Muscle of arm (tissue), 12 donors: Measurements from ENCODE around the gene PHC2. TPM values are rescaled to one million over a fixed set of nuclear protein-coding genes. Genes with fewer than 3 reads are reported as not detected.
"Not testable (repeated sequence)": the region's sequence is repeated elsewhere in the genome, so short reads cannot be mapped to it uniquely, and the experiment has no call there.

Experiments used
- DNase-seq: peaks from one replicate; pipeline ENCODE4 v3.0.0-alpha.2; 2013
- polyA plus RNA-seq, 12 donors: library from polyadenylated mRNA; unstranded; fragments of 120-200 nt; gene quantifications; one replicate each; pipeline ENCODE4 v1.2.1, GENCODE V29; 2013; ENCODE audit not compliant: insufficient read length in 12 of 12

Gene PHC2
- polyA plus RNA-seq, 12 donors = 53.4 to 74.1 (median 68.7) TPM; not detected in 1

DNA sequence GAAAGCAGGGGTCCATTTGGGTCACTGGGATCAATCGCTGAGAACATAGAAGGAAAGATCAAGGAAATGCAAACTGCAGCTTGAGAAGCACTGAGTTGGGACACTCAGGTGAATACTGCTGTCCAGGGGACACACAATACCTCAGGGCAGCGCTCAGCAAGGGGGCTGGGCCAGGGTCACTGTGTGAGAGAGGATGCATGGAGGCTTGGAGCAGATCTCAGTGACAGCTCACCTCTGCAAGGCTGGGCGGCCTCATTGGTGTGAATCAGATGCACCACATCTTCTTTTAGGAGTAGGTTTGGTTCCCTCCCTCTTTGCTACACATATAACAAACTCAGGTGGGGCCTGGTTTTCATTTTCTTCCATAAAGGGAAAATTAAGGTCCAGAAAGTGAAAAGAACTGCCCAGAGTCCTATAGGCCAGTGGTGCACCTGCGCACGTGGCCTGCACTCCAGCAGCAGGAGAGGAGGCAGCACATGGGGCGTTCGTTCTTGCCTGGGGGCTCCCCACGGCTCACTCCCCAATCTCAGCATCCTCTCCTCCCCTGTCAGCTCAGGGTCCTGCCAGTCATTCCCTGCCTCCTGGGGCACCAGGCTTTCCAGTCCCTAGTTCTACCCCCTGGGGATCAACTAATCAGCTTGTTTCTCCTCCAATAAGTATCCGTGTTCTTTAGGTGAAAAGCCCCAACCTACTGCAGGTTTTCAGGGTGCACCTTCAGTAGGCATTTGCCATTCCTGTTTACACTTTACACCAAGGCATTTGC, 111.5 kb downstream of the PHC2 start:
- no peak for DNase-seq

DNA sequence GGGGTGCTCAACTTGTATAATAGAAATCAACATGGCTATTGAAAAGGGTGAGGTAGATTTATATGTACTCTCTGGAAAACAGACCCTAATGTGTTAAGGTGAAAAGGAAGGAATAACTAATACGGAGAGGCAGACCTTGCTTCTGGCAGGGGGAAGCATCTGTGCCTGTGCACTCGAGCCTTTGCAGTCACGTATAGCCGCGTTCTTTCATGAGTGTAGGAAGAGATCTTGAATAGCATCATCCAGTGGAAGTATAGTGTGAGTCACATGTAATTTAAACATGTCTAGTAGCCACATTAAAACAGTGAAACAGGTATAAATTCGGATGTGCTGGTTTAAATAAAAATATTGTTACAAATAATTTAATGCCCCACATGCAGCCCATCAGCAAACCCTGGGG, 112.9 kb downstream of the PHC2 start:
- DNase-seq = no peak

DNA sequence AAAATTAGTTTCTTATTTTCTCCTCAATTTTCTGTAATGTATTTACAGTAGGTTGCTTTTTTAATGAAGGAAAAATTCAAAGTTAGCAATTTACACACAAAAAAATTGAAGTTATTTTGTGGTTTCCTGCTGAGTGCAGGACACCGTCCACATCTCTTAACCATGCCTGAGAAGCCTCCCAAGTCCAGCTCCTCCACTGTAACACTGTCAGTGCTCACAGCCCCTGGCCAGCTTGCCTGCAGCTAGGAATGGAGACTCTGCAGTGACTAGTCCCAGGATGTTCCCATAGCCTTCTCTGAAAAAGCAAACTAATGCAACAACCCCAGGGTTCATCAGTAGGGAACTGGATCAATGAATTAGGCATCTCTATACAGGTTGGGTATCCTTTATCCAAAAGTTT, 113.5 kb downstream of the PHC2 start:
- no peak for DNase-seq

DNA sequence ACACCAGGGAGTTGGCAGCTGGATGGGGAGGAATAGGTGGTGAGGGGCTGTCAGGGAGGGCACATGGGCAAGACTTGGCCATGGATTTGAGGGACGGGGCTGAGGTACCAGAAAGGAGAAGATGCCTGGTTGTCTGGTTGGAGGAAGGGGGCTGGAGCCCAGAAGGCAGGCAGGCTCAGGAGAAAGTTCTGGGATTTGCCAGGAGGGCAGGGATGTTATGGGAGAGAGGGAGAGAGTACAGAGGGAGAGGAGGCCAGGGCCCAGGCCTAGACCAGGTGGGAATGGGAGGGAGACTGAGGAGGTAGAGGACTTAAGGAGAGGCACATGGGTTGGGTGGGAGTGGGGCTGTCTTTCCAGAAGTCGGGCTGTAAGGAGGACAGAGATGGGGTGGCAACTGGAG, 114.3 kb downstream of the PHC2 start:
- no peak for DNase-seq

DNA sequence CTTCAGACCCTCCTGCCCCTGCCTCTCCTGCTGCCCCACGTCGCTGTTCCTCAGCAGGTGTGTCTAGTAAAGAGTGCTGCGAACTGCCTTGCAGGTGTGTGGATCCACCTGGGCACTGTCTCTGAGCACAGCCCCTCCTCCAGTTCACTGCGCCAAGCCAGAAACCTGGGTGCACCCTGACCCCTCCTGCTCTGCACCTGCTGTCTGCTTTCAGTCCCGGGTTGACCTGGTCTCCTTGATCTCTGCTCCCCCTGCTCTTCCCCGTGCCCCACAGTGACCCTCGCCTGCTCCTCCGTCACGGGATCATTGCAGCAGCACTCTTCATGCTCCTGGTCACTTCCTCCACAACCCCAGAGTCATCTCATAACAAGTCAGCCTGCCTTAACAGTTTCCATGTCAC, 116.5 kb downstream of the PHC2 start:
- no peak for DNase-seq

DNA sequence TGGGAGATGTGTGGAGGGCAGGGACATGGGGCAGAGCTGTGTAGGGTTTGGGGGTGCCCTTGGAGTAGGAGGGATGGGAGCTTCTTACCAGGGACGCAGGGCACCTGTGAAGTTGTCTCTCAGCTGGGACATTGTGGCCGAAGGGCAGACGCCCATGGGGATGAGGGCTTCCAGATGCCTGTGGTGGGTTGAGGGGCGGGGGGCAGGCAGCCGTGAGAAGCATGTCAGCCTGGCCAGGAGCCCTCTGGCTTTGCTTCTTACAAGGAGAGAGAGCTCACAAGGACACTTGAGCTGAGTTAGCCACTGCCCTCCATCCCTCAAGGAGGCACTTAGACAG, 118.5 kb downstream of the PHC2 start:
- no peak for DNase-seq

DNA sequence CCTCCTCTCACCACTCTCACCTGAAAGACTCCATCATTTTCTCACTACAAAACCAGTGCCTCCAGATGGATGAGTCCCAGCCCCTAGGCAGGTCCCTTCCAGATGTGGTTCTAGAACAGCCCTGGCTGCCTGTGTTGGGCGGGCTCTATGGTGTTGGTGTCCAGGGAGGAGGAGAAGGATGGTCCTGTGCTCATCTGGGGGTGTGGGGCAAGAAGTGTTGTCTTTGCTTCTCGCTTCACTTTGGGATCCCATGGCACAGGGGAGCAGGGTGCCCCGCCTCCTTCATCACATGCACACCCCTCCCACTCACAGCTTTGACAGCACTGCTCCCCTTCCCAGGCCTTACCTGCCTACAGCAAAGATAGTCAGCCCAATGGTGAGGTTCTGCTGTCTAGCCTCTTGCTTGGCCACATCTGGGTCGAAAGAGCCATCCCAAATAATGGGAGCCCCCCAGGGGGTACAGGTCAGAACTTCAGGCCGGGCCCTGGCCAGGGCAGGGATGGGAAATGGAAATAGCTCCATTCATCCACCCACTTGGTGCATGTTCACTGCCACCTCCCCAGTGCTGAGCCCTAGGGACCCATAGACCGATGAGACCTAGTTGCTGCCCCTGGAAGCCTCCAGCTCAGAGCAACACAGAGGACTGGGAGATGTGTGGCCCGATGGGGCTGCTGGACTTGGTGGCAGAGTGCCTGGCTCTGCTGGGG, 119.0 kb downstream of the PHC2 start:
- DNase-seq = no peak

DNA sequence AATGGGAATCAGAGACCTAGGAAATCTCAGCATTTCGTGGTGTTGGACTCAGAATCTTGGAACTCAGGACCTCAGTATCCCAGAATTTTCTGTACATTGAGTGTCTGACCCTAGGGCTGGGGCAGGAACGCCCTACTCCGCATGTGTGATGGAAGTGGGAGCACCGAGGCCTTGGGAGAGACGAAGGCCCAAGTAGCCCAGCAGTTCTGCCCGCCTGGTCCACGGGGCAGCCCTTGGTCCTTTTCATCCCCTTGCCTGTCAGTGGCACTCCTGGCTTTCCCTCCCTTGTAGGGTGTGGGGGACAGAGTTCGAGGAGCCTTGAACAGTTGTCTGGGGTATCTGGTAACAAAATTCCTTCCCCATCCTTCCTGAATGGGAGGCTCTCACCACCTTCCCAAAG, 120.2 kb downstream of the PHC2 start:
- DNase-seq = no peak

DNA sequence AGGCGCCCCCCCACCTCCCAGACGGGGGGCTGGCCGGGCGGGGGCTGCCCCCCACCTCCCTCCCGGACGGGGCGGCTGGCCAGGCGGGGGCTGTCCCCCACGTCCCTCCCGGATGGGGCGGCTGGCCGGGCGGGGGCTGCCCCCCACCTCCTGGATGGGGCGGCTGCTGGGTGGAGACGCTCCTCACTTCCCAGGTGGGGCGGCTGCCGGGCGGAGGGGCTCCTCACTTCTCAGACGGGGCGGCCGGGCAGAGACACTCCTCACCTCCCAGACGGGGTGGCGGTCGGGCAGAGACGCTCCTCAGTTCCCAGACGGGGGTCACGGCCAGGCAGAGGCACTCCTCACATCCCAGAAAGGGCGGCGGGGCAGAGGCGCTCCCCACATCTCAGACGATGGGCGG, 121.5 kb downstream of the PHC2 start:
- not testable (repeated sequence) for DNase-seq

DNA sequence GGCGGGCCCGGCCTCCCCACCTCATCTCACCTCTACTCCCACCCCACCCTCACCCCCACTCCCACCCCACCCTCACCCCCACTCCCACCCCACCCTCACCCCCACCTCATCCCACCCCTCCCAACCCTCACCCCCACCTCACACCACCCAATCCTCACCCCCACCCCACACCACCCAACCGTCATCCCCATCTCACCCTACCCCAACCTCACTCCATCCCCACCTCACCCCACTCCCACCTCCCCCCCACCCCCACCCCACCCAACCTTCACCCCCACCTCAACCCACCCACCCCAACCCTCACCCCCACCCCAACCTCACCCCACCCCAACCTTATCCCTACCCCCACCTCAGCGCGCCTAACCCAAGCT, 123.4 kb downstream of the PHC2 start:
- no peak for DNase-seq

DNA sequence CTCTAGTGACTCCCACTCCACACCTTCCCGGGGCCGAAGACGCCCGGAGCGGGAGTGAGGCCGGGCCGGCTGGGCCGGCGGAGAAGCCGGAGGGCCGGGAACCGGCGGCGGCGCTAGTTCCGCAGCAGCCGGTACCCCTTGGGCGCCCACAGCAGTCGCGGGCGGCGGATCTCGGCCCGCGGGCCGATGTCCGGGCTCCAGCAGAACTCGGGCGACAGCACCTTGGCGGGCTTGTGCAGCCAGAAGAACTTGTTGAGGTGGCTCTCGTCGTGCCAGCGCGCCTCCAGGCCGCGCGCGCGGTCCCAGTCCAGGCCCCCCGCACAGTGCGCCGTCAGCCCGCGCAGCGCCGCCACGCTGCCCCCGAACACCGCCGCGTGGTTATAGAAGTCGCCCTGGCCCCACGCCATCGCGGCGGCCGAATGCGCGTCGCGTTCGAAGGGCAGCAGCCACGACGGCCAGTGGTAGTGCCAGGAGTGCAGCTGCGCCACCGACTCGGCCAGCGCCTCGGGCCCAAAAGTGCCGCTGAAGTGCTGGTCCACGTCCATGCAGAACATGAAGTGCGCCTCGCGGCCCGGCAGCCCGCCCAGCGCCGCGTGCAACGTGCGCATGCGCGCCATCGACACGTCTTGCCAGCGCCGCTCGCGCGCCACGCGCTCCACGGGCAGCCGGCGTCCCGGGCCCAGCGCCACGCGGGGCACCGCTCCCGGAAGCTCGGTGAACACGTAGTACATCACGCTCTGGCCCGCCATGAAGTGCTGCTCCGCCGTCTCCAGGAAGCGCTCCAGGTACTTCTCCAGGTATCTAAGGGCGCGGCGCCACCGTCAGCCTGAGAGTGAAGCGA, 124.0 kb downstream of the PHC2 start:
- DNase-seq = peak; percentile 46

DNA sequence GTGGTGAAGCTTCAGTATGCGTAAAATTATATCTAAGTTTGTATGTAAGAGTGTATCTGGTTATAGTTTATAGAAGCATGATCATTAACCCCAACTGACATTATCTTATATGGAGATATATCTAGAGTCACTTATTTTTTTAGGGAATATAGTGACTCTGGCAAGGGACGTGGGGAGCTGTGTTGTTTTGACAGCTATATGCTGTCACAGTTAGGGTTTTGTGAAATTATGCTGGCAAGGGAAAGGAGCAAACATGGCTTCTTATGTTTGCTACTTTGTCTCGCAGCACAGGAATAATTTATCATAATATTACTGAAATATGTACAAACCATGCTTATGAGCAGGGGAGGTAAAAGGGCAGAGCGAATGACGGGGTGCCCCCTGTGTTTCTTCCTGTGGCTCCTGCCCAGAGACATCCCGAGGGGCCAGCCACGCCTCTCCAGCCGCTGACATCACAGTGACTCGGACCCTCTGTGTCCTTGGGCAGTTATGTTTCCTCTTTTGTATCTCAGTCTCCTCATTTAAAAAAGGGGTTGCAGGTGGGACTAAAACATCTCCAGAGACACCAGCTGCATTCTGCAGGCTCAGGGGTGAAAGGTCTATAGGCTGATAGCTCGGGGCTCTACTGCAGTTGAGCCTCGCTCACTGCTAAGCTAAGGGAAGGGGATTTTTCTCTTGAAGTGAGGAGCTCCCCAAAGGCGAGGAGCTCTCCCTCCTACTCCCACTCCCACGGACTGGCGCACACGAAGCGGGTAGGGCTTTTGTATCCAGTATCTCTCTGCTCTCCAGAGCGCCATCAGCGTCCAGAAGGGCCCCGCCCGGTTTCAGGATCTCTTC, 124.9 kb downstream of the PHC2 start:
- DNase-seq = no peak

DNA sequence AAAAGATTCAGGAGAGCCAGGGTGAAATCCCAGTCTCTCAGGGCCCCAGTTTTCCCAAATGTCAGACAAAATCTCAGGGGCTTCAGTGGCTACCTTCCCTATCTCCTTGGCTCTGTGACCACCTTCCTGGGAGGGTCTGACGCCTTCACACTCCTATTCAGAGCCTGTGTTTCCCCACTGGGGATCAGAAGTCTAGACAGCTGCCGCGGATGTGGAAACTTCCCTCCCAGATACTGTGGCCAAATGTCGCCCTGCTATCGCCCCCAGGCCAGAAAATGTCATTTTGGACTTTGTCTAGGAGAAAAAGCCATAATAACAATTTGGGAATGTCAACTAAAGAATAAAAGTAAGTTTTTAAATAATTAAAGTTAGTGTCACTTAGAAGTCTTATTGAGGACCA, 125.9 kb downstream of the PHC2 start:
- no peak for DNase-seq

DNA sequence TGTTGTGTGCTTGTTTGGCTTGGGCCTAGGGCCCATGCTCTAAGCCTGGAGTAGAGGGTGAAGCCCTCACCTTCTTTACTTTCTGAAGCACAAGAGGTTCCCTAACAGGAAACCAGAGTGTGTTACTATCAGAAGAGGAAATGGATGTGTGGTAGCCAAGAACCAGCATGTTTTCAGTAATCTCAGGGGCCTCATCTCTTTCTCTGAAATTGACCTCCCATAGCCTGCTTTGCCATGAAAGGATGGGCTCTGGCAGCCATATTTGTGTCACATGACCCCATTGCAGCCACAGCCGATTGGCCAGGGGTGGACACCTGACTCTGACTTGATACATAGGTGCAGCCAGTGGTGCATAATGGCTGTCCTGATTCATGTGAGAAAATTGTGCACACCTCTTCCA, 128.6 kb downstream of the PHC2 start:
- no peak for DNase-seq

DNA sequence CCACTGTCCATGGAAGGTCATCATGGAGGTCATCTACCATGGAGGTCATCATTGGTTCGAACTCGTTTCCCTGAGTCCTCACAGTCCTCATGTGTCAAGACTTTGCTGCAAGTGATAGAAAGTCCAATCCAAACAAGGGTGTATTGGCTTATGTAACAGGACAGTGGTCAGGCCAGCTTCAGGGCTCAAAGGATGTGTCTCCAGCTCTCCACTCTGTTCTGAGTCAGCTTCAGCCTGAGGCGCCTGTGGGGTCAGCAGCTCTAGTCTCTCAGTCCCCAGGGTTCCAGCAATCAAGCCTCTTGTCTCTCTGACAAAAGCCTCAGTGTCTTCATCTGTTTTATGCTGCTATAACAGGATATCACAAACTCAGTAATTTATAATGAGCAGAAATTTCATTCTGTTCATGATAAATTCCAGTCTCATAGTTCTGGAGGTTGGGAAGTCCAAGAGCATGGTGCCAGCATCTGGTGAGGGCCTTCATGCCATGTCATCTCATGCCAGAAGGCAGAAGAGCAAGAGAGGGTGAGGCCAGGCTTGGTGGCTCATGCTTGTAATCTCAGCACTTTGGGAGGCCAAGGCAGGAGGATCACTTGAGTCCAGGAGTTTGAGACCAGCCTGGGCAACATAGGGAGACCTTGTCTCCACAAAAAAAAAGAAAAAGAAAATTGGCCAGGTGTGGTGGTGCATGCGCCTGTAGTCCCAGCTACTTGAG, 129.5 kb downstream of the PHC2 start:
- DNase-seq = no peak

DNA sequence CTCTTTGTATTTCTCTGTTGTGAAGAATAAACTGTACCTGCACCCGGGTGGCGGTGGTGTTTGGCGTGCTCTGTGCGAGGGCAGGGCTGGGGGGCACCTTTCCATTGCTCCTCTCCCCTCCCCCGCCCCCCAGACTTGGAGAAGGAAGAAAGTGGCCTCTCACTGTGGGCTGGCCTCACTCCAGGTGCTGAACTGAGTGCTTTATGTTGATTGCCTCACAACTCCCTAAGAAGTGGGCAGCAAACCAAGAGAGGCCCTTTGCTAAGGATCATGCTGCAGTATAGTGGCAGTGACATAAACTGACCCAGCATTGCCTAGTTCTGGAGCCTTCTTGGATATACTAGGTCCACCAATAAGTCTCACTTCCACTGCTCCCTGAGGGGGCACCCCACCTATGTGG, 130.2 kb downstream of the PHC2 start:
- peak; percentile 57 for DNase-seq

DNA sequence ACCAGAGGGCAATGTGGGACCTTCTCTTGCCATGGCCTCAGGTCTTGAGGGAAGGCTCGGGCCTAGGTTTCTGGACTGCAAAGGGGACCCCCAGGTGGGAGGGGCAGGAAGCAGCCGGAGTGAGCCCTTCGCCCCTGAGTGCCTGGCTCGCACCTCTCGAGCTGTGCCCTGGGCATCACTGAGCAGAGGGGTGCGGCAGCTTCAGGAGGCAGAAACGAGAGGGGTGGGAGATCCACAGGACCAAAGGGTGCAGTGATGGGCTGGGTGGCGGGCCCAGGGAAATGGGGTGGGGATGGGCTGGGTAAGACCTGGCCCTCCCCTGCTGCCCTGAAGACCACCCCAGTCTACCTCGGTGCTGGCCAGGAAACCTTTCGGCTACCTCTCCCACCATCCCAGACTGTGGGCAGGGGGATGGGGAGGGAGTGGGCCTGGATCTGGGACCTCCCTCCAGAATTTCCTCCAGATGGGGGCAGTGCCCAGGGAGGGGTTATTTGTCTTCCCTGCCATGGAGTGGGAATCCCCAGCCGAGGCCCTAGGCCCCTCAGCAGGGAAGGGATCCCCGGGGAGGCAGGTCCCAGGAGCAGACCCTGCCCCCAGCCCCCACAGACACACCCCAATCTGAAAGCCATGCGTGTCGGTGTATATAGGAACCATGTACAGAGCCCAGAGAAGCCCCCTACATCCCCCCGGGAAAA, 131.3 kb downstream of the PHC2 start:
- no peak for DNase-seq

DNA sequence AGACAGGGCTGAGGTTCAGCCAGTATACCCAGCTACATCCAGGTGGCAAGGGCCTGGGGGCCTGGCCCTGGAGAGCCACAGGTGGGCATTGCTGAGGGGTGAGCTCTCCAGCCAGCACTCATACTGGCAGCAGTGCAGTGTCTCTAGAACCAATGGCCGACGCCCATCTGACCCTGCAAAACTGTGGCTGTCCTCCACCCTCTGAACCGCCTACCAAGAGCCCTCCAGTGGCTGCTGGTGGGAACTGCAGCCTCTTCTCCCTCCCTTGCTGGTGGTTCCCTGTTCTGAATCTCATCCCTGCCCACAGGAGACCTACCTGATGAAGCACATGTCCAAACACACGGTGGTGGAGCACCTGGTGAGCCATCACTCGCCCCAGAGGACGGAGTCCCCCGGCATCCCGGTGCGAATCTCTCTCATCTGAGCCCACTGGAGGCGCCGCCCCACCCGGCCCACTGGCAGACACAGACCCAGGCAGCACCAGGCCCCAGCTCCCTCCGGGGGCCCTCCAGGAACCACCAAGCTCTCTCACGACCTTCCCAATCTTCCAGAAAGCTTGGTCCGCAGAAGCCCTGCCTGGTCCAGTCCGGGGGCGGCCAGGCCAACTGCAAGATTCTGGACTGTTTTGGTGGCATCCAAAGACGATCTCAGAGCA, 132.1 kb downstream of the PHC2 start:
- DNase-seq = peak; percentile 41

DNA sequence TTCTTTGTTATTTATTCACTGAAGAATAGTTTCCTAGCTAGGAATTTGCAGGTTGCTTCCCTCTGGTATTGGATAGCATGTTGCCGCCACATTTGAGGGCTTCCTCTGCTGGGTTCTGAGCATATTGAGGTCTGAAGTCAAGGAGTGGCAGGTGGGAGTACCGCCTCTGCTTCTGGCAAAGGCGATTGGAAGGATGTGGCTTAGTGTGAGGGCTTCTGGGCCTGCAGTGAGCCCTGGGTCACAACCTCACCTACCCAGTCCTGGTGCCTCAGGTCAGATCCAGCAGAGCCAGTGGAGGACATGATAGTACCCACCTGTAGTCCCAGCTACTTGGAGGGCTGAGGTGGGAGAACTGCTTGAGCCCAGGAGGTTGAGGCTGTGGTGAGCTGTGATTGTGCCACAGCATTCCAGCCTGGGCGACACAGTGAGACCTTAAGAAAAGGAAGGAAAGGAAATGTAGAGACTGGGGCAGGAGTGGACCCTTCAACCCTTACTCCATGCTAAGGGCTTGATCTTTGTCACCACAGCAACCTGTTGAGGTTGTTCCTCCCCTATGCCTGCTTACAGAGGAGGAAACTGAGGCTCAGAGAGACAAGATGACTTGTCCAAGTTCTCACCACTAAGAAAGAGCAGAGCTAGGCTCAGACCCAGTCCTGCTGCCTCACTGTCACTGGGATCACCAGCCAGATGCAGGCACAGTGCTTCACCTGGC, 132.8 kb downstream of the PHC2 start:
- no peak for DNase-seq
